ENCODE measurements around the gene SLC10A3.

The SLC10A3 gene

GRCh38 chrX:154490414-154491083, at the start of gene SLC10A3:
TSS of gene SLC10A3 (minus strand) at chrX:154490629. CDS start at chrX:154488940, 1,689 bp downstream.
- DNase-seq = peak; percentile 23

GRCh38 chrX:154539077-154539476, 48.6 kb upstream of the SLC10A3 start:
- DNase-seq = no peak

- no peak for DNase-seq
These were observed 45.5 kb upstream of the SLC10A3 start for GRCh38 chrX:154535892-154536291.

- no peak for DNase-seq
These were observed 44.3 kb upstream of the SLC10A3 start for GRCh38 chrX:154534526-154535322.

- DNase-seq = no peak
These were observed 42.3 kb upstream of the SLC10A3 start for GRCh38 chrX:154532690-154533089.

GRCh38 chrX:154531626-154532025, 41.2 kb upstream of the SLC10A3 start:
- no peak for DNase-seq

GRCh38 chrX:154530286-154530685, 39.9 kb upstream of the SLC10A3 start:
- no peak for DNase-seq

GRCh38 chrX:154529206-154529612, 38.8 kb upstream of the SLC10A3 start:
- DNase-seq = no peak

GRCh38 chrX:154526901-154527675, 36.7 kb upstream of the SLC10A3 start:
- no peak for DNase-seq

GRCh38 chrX:154525606-154526490, 35.4 kb upstream of the SLC10A3 start:
- DNase-seq = no peak

- no peak for DNase-seq
These were observed 29.0 kb upstream of the SLC10A3 start for GRCh38 chrX:154519389-154519788.

- no peak for DNase-seq
These were observed 26.8 kb upstream of the SLC10A3 start for GRCh38 chrX:154517101-154517781.

GRCh38 chrX:154516656-154517100, 26.2 kb upstream of the SLC10A3 start:
- no peak for DNase-seq

- DNase-seq = no peak
These were observed 25.7 kb upstream of the SLC10A3 start, which contains the start of gene FAM3A for GRCh38 chrX:154515966-154516655. TSS of gene FAM3A (minus strand) at chrX:154516232. CDS start at chrX:154515772, 460 bp downstream.

- no peak for DNase-seq
These were observed 24.9 kb upstream of the SLC10A3 start for GRCh38 chrX:154515090-154515965.

- DNase-seq = no peak
These were observed 23.3 kb upstream of the SLC10A3 start for GRCh38 chrX:154513716-154514115.

- no peak for DNase-seq
These were observed 22.6 kb upstream of the SLC10A3 start for GRCh38 chrX:154512879-154513553.

GRCh38 chrX:154511761-154512160, 21.3 kb upstream of the SLC10A3 start:
- no peak for DNase-seq

- no peak for DNase-seq
These were observed 19.0 kb upstream of the SLC10A3 start for GRCh38 chrX:154509455-154509854.
